ENCODE results near the gene FAM236C.
"Not testable (repeated sequence)": the region's sequence is repeated elsewhere in the genome, so short reads cannot be mapped to it uniquely, and the experiment has no call there.

Gene FAM236C

GRCh38 chrX:72912315-72912714 lies at the start of gene FAM236C:
FAM236C (plus strand) TSS chrX:72912615; CDS start chrX:72912715, 100 bp downstream.
- DNase-seq (ENCODE audit: low read depth): not testable (repeated sequence)

GRCh38 chrX:72882898-72883297 lies 29.5 kb upstream of the FAM236C start:
- DNase-seq (ENCODE audit: low read depth): not testable (repeated sequence)

DNA sequence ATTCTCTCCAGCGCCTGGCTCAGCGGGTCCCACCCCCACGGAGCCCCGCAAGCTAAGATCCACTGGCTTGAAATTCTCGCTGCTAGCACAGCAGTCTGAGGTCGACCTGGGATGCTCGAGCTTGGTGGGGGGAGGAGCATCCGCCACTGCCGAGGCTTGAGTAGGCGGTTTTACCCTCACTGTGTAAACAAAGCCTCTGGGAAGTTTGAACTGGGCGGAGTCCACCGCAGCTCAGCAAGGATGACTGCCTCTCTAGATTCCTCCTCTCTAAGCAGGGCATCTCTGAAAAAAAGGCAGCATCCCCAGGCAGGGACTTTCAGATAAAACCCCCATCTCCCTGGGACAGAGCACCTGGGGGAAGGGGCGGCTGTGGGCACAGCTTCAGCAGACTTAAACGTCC lies 22.7 kb upstream of the FAM236C start:
- DNase-seq (ENCODE audit: low read depth): not testable (repeated sequence)

GRCh38 chrX:72916096-72916495 lies 3.7 kb downstream of the FAM236C start:
- DNase-seq (ENCODE audit: low read depth): not testable (repeated sequence)

GRCh38 chrX:72932283-72932682 lies 19.9 kb downstream of the FAM236C start:
- DNase-seq (ENCODE audit: low read depth): not testable (repeated sequence)

- DNase-seq (ENCODE audit: low read depth): not testable (repeated sequence)
Observed at GRCh38 chrX:72936455-72936854, 24.0 kb downstream of the FAM236C start.

DNA sequence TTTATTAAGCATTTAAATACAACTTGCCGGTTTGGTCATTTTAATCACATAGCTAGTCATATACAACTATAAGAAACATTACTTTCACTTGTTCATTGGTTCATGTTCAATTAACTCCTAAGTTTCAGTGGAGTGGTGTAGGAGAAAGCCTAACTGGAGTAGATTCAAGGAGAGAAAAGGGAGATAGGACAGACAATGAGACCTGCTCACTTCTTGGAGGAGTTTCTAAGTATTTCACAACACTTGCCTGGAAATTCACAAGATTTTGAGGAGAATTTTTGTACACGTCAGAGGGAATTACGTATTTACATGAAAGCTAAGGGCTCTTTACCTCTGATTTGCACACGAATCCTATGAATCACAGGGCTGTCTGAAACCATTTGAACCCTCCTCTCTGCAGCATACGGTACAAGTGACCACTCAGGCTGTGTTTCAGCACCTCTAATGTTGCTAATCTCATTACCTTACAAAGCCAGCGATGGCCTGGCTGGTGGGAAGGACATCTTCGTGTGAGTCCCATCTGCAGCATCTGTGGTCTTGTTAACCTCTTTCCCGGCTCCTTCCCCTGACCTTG lies 24.6 kb downstream of the FAM236C start:
- DNase-seq (ENCODE audit: low read depth): not testable (repeated sequence)

- not testable (repeated sequence) for DNase-seq (ENCODE audit: low read depth)
Observed at GRCh38 chrX:72937906-72938305, 25.5 kb downstream of the FAM236C start, which contains the start of gene FAM236A. FAM236A (plus strand) TSS chrX:72938206; CDS start chrX:72938263, 57 bp downstream.

DNA sequence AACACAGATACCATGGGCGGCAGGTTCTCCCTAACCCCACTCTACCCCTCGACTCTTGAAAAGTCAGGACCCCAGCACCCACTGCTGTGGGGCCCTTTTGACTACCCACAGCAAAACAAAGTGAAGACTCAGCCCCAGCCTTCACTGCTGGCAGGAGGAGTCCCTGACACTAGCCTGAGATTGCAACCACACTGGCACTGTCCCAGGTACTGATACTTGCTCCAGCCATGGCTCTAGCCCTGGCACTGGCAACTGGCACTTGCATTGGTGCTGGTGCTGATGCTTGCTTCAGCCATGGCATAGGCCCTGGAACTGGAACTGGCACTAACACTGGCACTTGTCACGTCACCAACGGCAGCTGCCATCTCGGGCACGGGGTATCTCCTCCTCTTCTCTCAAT lies 29.9 kb downstream of the FAM236C start:
- DNase-seq (ENCODE audit: low read depth): not testable (repeated sequence)

- DNase-seq (ENCODE audit: low read depth): not testable (repeated sequence)
Observed at GRCh38 chrX:72943035-72943818, 30.8 kb downstream of the FAM236C start.

- not testable (repeated sequence) for DNase-seq (ENCODE audit: low read depth)
Observed at GRCh38 chrX:72943819-72944169, 31.4 kb downstream of the FAM236C start, which contains the start of gene DMRTC1. DMRTC1 (minus strand) TSS chrX:72943837; CDS start chrX:72875694, 68,143 bp downstream.

DNA sequence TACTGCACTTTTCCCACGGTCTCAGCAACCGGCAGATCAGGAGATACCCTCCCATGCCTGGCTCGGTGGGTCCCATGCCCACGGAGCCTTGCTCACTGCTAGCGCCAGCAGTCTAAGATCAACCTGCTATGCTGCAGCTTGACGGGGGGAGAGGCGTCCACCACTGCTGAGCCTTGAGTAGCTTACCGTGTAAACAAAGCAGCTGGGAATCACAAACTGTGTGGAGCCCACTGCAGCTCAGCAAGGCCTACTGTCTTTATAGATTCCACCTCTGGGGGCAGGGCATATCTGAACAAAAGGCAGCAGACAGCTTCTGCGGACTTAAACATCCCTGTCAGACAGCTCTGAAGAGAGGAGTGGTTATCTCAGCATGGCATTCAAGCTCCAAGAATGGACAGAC lies 47.6 kb downstream of the FAM236C start:
- DNase-seq (ENCODE audit: low read depth): not testable (repeated sequence)

Measured in HS-27A (cell line).